Measurements from ENCODE around the gene PPP1R3E. TPM values are rescaled to one million over a fixed set of nuclear protein-coding genes. Genes with fewer than 3 reads are reported as not detected.

PPP1R3E gene
- total and polyA plus RNA-seq, 2 of the 13 experiments (the other 11 are each of a cell fraction or from before 2014, with no cell fraction given), result 16.5 to 26.5 TPM

DNA sequence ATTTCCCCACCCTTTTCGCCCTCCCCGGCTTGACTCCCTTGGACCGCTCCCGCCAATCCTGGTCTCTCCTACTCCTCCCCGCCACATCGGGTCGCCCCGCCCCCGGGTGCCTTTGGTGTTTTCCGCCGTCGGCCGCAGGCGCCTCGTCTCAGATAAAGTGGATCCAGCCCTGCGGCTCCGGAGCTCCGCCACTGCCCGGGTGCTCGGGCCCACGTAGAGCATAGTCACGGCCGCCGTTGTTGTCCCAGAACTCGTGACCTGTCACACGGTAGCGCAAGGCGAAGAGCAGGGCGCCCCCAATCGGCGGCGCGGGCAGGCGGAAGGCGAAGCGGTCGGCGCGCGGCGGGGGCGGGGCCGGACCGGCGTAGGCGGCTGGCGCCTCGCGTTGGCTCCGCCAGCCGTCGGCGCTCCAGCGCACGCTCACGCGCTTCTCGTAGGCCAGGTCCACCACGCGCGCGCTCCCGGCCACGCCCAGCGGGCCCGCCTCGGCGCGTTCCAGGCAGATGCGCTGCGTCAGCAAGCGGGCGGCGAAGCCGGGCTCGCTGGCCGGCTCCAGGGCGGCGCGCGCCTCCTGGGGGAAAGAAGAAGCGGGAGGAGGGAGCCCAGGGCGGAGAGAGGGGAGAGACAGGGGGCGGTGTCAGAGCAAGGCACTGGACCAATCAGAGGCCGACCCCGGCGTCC lies 1.2 kb downstream of the PPP1R3E start (continued):
- TF ChIP-seq, protein P1, sequence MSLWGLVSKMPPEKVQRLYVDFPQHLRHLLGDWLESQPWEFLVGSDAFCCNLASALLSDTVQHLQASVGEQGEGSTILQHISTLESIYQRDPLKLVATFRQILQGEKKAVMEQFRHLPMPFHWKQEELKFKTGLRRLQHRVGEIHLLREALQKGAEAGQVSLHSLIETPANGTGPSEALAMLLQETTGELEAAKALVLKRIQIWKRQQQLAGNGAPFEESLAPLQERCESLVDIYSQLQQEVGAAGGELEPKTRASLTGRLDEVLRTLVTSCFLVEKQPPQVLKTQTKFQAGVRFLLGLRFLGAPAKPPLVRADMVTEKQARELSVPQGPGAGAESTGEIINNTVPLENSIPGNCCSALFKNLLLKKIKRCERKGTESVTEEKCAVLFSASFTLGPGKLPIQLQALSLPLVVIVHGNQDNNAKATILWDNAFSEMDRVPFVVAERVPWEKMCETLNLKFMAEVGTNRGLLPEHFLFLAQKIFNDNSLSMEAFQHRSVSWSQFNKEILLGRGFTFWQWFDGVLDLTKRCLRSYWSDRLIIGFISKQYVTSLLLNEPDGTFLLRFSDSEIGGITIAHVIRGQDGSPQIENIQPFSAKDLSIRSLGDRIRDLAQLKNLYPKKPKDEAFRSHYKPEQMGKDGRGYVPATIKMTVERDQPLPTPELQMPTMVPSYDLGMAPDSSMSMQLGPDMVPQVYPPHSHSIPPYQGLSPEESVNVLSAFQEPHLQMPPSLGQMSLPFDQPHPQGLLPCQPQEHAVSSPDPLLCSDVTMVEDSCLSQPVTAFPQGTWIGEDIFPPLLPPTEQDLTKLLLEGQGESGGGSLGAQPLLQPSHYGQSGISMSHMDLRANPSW (CRISPR knock-in tag; IDR thresholded peaks at IDR 0.05; ENCODE audit: borderline replicate concordance), result no peak
- TF ChIP-seq NKX3-1 (CRISPR knock-in tag; IDR thresholded peaks at IDR 0.05), result peak; percentile 94
- no peak for TF ChIP-seq PREB (CRISPR knock-in tag; IDR thresholded peaks at IDR 0.05)
- peak; percentile 89 for TF ChIP-seq GATAD2A (CRISPR knock-in tag; IDR thresholded peaks at IDR 0.05)
- TF ChIP-seq GPN1 (CRISPR knock-in tag; IDR thresholded peaks at IDR 0.05; ENCODE audit: borderline replicate concordance), result peak; percentile 94; the same call in 1 of the 2 replicates
- TF ChIP-seq SPEN (CRISPR knock-in tag; IDR thresholded peaks at IDR 0.05; ENCODE audit: low read depth), result peak; percentile 96
- TF ChIP-seq ERF (CRISPR knock-in tag; IDR thresholded peaks at IDR 0.05), result peak; percentile 94
- TF ChIP-seq PHF8 (CRISPR knock-in tag; IDR thresholded peaks at IDR 0.05), result peak; percentile 81
- TF ChIP-seq, protein P2, sequence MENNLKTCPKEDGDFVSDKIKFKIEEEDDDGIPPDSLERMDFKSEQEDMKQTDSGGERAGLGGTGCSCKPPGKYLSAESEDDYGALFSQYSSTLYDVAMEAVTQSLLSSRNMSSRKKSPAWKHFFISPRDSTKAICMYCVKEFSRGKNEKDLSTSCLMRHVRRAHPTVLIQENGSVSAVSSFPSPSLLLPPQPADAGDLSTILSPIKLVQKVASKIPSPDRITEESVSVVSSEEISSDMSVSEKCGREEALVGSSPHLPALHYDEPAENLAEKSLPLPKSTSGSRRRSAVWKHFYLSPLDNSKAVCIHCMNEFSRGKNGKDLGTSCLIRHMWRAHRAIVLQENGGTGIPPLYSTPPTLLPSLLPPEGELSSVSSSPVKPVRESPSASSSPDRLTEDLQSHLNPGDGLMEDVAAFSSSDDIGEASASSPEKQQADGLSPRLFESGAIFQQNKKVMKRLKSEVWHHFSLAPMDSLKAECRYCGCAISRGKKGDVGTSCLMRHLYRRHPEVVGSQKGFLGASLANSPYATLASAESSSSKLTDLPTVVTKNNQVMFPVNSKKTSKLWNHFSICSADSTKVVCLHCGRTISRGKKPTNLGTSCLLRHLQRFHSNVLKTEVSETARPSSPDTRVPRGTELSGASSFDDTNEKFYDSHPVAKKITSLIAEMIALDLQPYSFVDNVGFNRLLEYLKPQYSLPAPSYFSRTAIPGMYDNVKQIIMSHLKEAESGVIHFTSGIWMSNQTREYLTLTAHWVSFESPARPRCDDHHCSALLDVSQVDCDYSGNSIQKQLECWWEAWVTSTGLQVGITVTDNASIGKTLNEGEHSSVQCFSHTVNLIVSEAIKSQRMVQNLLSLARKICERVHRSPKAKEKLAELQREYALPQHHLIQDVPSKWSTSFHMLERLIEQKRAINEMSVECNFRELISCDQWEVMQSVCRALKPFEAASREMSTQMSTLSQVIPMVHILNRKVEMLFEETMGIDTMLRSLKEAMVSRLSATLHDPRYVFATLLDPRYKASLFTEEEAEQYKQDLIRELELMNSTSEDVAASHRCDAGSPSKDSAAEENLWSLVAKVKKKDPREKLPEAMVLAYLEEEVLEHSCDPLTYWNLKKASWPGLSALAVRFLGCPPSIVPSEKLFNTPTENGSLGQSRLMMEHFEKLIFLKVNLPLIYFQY (CRISPR knock-in tag; IDR thresholded peaks at IDR 0.05; ENCODE audit: borderline replicate concordance), result peak; percentile 76
- TF ChIP-seq ZFAT (CRISPR knock-in tag; conservative IDR thresholded peaks at IDR 0.05), result no peak
- TF ChIP-seq AKNA (CRISPR knock-in tag; IDR thresholded peaks at IDR 0.05; ENCODE audit: borderline replicate concordance), result no peak
- TF ChIP-seq ZFP37 (CRISPR knock-in tag; IDR thresholded peaks at IDR 0.05; ENCODE audit: borderline replicate concordance), result no peak; the same call in 1 of the 2 replicates
- peak; percentile 94 for TF ChIP-seq SMYD3 (CRISPR knock-in tag; IDR thresholded peaks at IDR 0.05)
- no peak for TF ChIP-seq ZNF501 (CRISPR knock-in tag; IDR thresholded peaks at IDR 0.05)
